T-cell (primary cell): ENCODE data around the gene CD72. TPM values are rescaled to one million over a fixed set of nuclear protein-coding genes. Genes with fewer than 3 reads are reported as not detected.
"Not testable (repeated sequence)": the region's sequence is repeated elsewhere in the genome, so short reads cannot be mapped to it uniquely, and the experiment has no call there.

Source experiments
- ATAC-seq, 4 experiments: fragments of 200-7000 bp in 3 of 4; fragments of 150-1000 bp in 1 of 4; cut with Tn5 transposase; replicated peaks in 1 of 4; 1 replicate in 3 of 4; 2 replicates in 1 of 4; pipeline ENCODE4 v1.10.0; 2021; ENCODE audit warnings: moderate library complexity in 3 of 4, mild to moderate bottlenecking in 2 of 4, moderate number of reproducible peaks in 1 of 4
- CTCF ChIA-PET, 2 donors: fragments of 300-600 bp; sonication (Branson Sonifier 250); formaldehyde crosslinking; loops; one replicate each; lab custom pipeline; 2022; ENCODE audit warnings: antibody characterized with exemption in 2 of 2; lab: Charles Lee
- POLR2A ChIA-PET, 2 donors: fragments of 300-600 bp; sonication (Branson Sonifier 250); formaldehyde crosslinking; loops; one replicate each; lab custom pipeline; 2022; ENCODE audit warnings: antibody characterized with exemption in 2 of 2; lab: Charles Lee
- DNase-seq, 35 experiments: peaks; one replicate each; pipeline versions ENCODE4 v3.0.0 to v3.0.0-alpha.2; 2013 to 2023
- H3K27ac ChIP-seq: one replicate; pipeline ENCODE4 v1.5.1; 2013; ENCODE audit warnings: low read length
- H3K27me3 ChIP-seq, 2 experiments: replicated peaks in 1 of 2; 1 replicate in 1 of 2; 2 replicates in 1 of 2; pipeline versions ENCODE4 v1.6.1 to v1.7.0; 2013; ENCODE audit warnings: low read length in 1 of 2, mixed read lengths in 1 of 2; ENCODE audit not compliant: control insufficient read depth in 2 of 2, insufficient read depth in 2 of 2; ENCODE audit errors: extremely low read depth in 1 of 2
- H3K36me3 ChIP-seq, 2 donors: 1 replicate in 1 of 2; 2 replicates in 1 of 2; pipeline versions ENCODE4 v1.6.1 to v1.7.0; 2013; ENCODE audit warnings: low read length in 1 of 2; ENCODE audit not compliant: control insufficient read depth in 2 of 2, insufficient read depth in 1 of 2; ENCODE audit errors: extremely low read depth in 1 of 2
- H3K4me1 ChIP-seq, 2 experiments: 1 replicate in 1 of 2; 2 replicates in 1 of 2; pipeline versions ENCODE4 v1.6.1 to v1.7.0; 2013; ENCODE audit warnings: low read length in 2 of 2, mixed read lengths in 1 of 2; ENCODE audit not compliant: insufficient read depth in 2 of 2, control insufficient read depth in 1 of 2; ENCODE audit errors: extremely low read depth in 1 of 2
- H3K4me3 ChIP-seq, 2 donors: 1 replicate in 1 of 2; 2 replicates in 1 of 2; pipeline versions ENCODE4 v1.5.1 to v1.7.0; 2013; ENCODE audit warnings: mild to moderate bottlenecking in 2 of 2, low read length in 1 of 2, moderate library complexity in 1 of 2; ENCODE audit not compliant: control insufficient read depth in 1 of 2; ENCODE audit errors: extremely low read depth in 1 of 2
- H3K9me3 ChIP-seq: 2 replicates; pipeline ENCODE4 v1.7.0; 2013
- H3K27ac Mint-ChIP-seq, 2 donors: one replicate each; pipeline ENCODE4 v1.8.0; 2020 to 2021; ENCODE audit warnings: mild to moderate bottlenecking in 2 of 2, mixed read lengths in 2 of 2
- H3K27me3 Mint-ChIP-seq, 2 donors: one replicate each; pipeline ENCODE4 v1.8.0; 2021 to 2022; ENCODE audit warnings: mixed read lengths in 2 of 2
- H3K36me3 Mint-ChIP-seq: one replicate; pipeline ENCODE4 v1.8.0; 2021; ENCODE audit warnings: mixed read lengths
- H3K4me1 Mint-ChIP-seq, 3 donors: one replicate each; pipeline ENCODE4 v1.8.0; 2020 to 2022; ENCODE audit warnings: mixed read lengths in 3 of 3, mild to moderate bottlenecking in 1 of 3
- H3K4me3 Mint-ChIP-seq, 3 donors: one replicate each; pipeline ENCODE4 v1.8.0; 2020 to 2022; ENCODE audit warnings: mild to moderate bottlenecking in 3 of 3, mixed read lengths in 3 of 3, moderate library complexity in 3 of 3
- H3K9me3 Mint-ChIP-seq, 3 donors: one replicate each; pipeline ENCODE4 v1.8.0; 2020 to 2022; ENCODE audit warnings: mixed read lengths in 3 of 3
- WGBS: methylation state at CpG from one replicate; pipeline ENCODE4 v1.1.5; 2013; ENCODE audit warnings: missing lambda C conversion rate; ENCODE audit not compliant: insufficient coverage; 5-methylcytosine and 5-hydroxymethylcytosine counted together
- total RNA-seq, 35 experiments: library from RNA in 6 of 35; stranded (reverse) in 6 of 35; fragments of 120-200 nt in 1 of 35; gene quantifications; one replicate each; pipeline versions ENCODE4 v1.2.1 to v1.2.4 and lab custom pipeline; 2013 to 2026

CD72 gene
- total RNA-seq, 5 donors from 2014 or later (not counting 1 experiment from before 2014, with no cell fraction given): 2.5 to 9.2 (median 4.9) TPM

DNA sequence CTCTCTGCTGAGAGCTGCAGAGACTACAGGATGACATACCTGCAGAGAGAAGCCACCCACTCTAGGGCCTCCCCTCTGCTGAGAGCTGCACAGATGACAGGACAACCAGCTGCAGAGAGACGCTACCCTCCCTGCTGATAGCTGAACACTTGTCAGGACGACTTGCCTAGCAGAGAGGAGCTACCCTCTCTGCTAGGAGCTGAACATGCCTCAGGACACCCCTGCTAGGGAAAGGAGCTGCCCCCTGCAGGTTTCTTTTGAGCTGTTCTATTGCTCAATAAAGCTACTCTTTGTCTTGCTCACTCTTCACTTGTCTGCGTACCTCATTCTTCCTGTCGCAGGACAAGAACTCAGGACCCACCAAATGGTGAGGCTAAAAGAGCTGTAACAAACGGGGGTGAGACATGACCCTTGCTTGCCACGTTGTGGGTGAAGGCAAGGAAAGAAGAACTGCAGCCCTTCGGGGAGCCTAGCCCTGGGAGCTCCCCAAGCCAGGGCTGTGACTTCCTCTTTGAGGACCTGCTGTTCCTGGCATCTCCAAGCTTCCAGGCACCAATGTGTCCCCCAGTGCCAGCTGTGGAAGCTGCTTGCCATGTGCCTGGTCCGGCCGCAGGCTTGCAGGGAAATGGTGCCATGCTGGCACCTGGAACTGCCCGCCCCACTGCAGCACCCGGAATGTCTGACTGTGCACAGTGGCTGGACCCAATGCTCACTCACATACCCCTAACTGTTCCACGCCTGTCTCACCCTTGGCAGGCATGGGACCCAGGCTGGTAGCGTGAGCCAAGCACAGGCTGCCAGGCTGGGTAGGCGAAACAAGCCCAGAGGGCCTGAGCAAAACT is 18.2 kb downstream of the CD72 start:
- ChIA-PET CTCF (interaction anchor here in 1 of 2 donors (0.6 kb wide), 2 partner anchors 17 to 78 kb away, joined by 3 read pairs; no protein-coding TSS in a partner anchor), POLR2A (interaction anchor here in 1 of 2 donors (0.5 kb wide), 1 partner anchor 12 kb away, joined by 8 read pairs; no protein-coding TSS in a partner anchor)
- Mint-ChIP-seq H3K4me3 (no peak overlapping the region), H3K36me3 (peaks cover 3% of the 10 kb centered on the region), H3K4me1 (peaks cover 18 to 25% (median 19%) of the 10 kb centered on the region in 3 donors), H3K9me3 (no peaks in the 10 kb centered on the region), H3K27me3 (no peaks in the 10 kb centered on the region), H3K27ac (no peak overlapping the region)
- no peaks in the 10 kb centered on the region for H3K27me3 ChIP-seq
- no peaks in the 10 kb centered on the region for H3K36me3 ChIP-seq
- 86% methylated on average over 11 of the region's 14 CpGs for WGBS
- H3K27ac ChIP-seq: no peak overlapping the region
- no peak overlapping the region for H3K4me3 ChIP-seq
- no peaks in the 10 kb centered on the region for H3K9me3 ChIP-seq
- no peak for DNase-seq
- ATAC-seq: no peak
- H3K4me1 ChIP-seq: peaks cover 5 to 18% of the 10 kb centered on the region in 2 experiments

DNA sequence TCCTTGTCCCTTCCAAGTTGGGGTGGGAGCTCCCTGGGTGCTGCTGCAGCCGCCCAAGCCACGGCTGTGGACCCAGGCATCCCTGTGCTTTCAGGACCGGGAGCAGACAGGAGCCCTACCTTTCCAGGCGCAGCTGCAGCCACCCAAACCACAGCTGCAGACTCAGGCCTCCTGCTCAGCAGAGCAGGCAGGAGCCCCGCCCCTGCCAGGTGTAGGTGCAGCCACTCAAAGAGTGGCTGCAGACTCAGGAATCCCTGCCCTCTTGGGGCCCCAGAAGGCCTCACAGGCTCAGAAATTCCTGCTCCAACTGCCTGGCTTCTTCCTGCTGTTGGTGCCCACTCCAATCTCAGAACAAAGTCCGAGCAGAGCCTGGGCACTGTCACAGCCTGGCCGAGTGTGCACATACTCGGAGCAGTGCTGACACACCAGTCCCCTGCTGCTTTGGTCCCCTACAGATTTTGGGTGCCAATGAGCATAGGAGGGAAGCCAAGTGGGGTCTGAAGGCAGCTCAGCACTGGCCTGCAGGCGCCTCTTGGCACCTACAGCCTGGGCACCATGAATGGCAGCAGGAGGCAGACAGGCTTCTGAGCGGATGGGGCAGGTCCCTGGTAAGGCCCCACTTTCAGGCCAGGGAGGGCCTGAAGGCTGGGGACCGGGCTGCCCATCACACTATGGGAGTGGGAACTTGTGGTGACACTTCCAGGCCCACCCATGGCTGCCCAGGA is 19.2 kb downstream of the CD72 start:
- 77% methylated on average over 11 of the region's 11 CpGs for WGBS
- CTCF ChIA-PET: interaction anchor here in 1 of 2 donors (0.6 kb wide), 1 partner anchor 79 kb away, joined by 3 read pairs; no protein-coding TSS in a partner anchor
- peaks cover 4 to 10% of the 10 kb centered on the region in 2 experiments for H3K4me1 ChIP-seq
- no peaks in the 10 kb centered on the region for H3K36me3 ChIP-seq
- no peak overlapping the region for H3K27ac Mint-ChIP-seq
- POLR2A ChIA-PET: no interaction called here
- H3K27ac ChIP-seq: no peak overlapping the region
- H3K27me3 Mint-ChIP-seq: no peaks in the 10 kb centered on the region
- peaks cover 11% of the 10 kb centered on the region for H3K36me3 Mint-ChIP-seq
- no peak overlapping the region for H3K4me3 Mint-ChIP-seq
- peaks cover 13 to 18% (median 14%) of the 10 kb centered on the region in 3 donors for H3K4me1 Mint-ChIP-seq
- no peak for ATAC-seq
- DNase-seq: no peak
- no peak overlapping the region for H3K4me3 ChIP-seq
- H3K9me3 ChIP-seq: no peaks in the 10 kb centered on the region
- H3K9me3 Mint-ChIP-seq: peaks cover 0 to 5% (median 4%) of the 10 kb centered on the region in 3 donors
- no peaks in the 10 kb centered on the region for H3K27me3 ChIP-seq

- ATAC-seq, H3K27me3 ChIP-seq, H3K9me3 ChIP-seq, H3K27ac Mint-ChIP-seq, H3K4me3 ChIP-seq, POLR2A ChIA-PET, H3K27ac ChIP-seq, H3K4me1 Mint-ChIP-seq, H3K4me1 ChIP-seq, DNase-seq, H3K36me3 ChIP-seq, H3K27me3 Mint-ChIP-seq, CTCF ChIA-PET, H3K4me3 Mint-ChIP-seq: not testable (repeated sequence)
- WGBS: 100% methylated on average over 1 of the region's 2 CpGs
- H3K36me3 Mint-ChIP-seq: peaks cover 22% of the 10 kb centered on the region
- H3K9me3 Mint-ChIP-seq: peaks cover 5 to 19% (median 13%) of the 10 kb centered on the region in 3 donors
These were observed 21.3 kb downstream of the CD72 start for GRCh38 chr9:35596907-35597306.

DNA sequence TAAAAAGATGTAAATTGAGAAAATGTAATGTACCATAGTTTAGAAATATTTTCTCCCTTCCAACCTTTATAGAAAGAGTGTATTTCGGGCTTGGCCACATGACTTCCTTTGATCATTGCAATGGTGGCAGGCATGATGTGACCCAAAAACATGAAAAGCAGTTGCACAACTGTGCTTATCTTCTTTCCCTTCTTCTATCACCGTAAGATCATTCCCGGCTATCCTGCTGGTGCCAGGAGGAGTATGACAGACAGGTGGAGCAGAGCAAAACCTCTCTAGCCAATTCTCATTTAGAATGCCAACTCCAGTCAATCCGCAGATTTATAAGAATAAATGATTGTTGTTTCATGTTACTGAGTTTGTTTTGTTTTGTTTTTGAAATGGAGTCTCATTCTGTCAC is 23.7 kb downstream of the CD72 start:
- no peaks in the 10 kb centered on the region for H3K27me3 ChIP-seq
- H3K4me3 ChIP-seq: no peak overlapping the region
- DNase-seq (no peak), ATAC-seq (no peak)
- H3K9me3 Mint-ChIP-seq: peaks cover 5 to 23% (median 13%) of the 10 kb centered on the region in 3 donors
- ChIA-PET POLR2A (no interaction called here), CTCF (no interaction called here)
- H3K4me1 ChIP-seq: no peaks in the 10 kb centered on the region
- H3K36me3 Mint-ChIP-seq: peaks cover 27% of the 10 kb centered on the region
- no peak overlapping the region for H3K4me3 Mint-ChIP-seq
- WGBS: no CpG with 5 or more reads among the region's 4 CpGs
- H3K27ac Mint-ChIP-seq: no peak overlapping the region
- no peaks in the 10 kb centered on the region for H3K36me3 ChIP-seq
- H3K27me3 Mint-ChIP-seq: no peaks in the 10 kb centered on the region
- H3K27ac ChIP-seq: no peak overlapping the region
- no peaks in the 10 kb centered on the region for H3K4me1 Mint-ChIP-seq
- H3K9me3 ChIP-seq: no peaks in the 10 kb centered on the region

DNA sequence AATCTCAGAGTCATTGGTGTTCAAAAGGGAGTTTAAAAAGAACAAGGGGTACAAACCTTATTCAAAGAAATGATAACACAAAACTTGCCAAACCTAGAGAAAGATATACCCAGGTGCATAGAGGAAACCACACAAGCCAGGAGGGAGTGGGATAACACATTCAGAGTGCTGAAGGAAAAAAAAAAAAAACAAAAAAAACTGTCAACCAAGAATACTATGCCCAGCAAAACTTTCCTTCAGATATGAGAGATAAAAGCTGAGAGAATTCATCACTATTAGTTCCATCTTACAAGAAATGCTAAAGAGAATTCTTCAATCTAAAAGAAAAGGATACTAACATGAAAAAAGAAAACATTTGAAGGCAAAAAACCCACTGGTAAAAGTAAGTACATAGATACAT is 24.6 kb downstream of the CD72 start:
- H3K9me3 ChIP-seq: no peaks in the 10 kb centered on the region
- peaks cover 5 to 23% (median 13%) of the 10 kb centered on the region in 3 donors for H3K9me3 Mint-ChIP-seq
- no peaks in the 10 kb centered on the region for H3K36me3 ChIP-seq
- ChIA-PET CTCF (no interaction called here), POLR2A (no interaction called here)
- H3K27me3 ChIP-seq: no peaks in the 10 kb centered on the region
- H3K27ac ChIP-seq: no peak overlapping the region
- H3K4me3 Mint-ChIP-seq: no peak overlapping the region
- DNase-seq (no peak), ATAC-seq (no peak)
- H3K4me3 ChIP-seq: no peak overlapping the region
- no peaks in the 10 kb centered on the region for H3K4me1 ChIP-seq
- H3K36me3 Mint-ChIP-seq: peaks cover 31% of the 10 kb centered on the region
- H3K4me1 Mint-ChIP-seq: no peaks in the 10 kb centered on the region
- H3K27me3 Mint-ChIP-seq: no peaks in the 10 kb centered on the region
- H3K27ac Mint-ChIP-seq: no peak overlapping the region

DNA sequence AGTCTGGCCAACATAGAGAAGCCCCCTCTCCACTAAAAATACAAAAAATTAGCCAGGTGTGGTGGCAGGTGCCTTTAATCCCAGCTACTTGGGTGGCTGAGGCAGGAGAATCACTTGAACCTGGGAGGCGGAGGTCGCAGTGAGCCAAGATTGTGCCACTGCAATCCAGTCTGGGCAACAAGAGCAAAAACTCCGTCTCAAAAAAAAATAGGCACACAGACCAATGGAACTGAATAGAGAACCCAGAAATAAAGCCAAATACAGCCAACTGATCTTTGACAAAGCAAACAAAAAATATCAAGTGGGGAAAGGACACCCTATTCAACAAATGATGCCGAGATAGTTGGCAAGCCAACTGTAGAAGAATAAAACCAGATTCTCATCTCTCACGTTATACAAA is 29.7 kb downstream of the CD72 start:
- H3K36me3 ChIP-seq, H3K4me3 Mint-ChIP-seq, POLR2A ChIA-PET, H3K4me3 ChIP-seq, H3K27me3 ChIP-seq, ATAC-seq, H3K27me3 Mint-ChIP-seq, DNase-seq, H3K4me1 Mint-ChIP-seq, H3K27ac ChIP-seq, H3K4me1 ChIP-seq, CTCF ChIA-PET, H3K27ac Mint-ChIP-seq, H3K9me3 ChIP-seq: not testable (repeated sequence)
- WGBS: 100% methylated on average over 3 of the region's 5 CpGs
- Mint-ChIP-seq H3K9me3 (peaks cover 10 to 27% (median 12%) of the 10 kb centered on the region in 3 donors), H3K36me3 (peaks cover 37% of the 10 kb centered on the region)
